ENCODE results near the gene C14orf93. TPM values are rescaled to one million over a fixed set of nuclear protein-coding genes. Genes with fewer than 3 reads are reported as not detected.

The C14orf93 gene
- total and polyA plus RNA-seq, 9 of the 15 experiments (the other 6 are each of a cell fraction or from before 2014, with no cell fraction given): 2.2 to 22.4 (median 16.1) TPM

GRCh38 chr14:23025151-23025814 is 15.3 kb upstream of the C14orf93 start:
- POLR2A ChIA-PET: interaction anchor here (1.1 to 6.6 kb wide), 3 partner anchors 9 to 18 kb away, joined by 4 to 65 read pairs (median 44); partner anchors contain the start of gene PSMB5
- FAIRE-seq (no peak), DNase-seq (ENCODE audit: extremely low read depth in 1 of 4, low spot score in 3 of 4) (peak in 2 of 4 experiments; percentile 27 to 56), ATAC-seq (peak; percentile 30)
- peaks cover 11% of the 10 kb centered on the region; the same call in 2 of the 3 replicates for H3K79me2 ChIP-seq (ENCODE audit: control insufficient read depth, insufficient read depth, low read length)
- peaks cover 10% of the 10 kb centered on the region; the same call in 1 of the 2 replicates for H4K20me1 ChIP-seq (replicated peaks; ENCODE audit: control insufficient read depth, insufficient read depth, low read length)
- H3K36me3 ChIP-seq (ENCODE audit: control insufficient read depth, insufficient read depth, low read length): peaks cover 45% of the 10 kb centered on the region
- H3K27ac ChIP-seq (ENCODE audit: extremely low read depth, low read depth, low read length): no peak overlapping the region; the same call in 2 of the 3 replicates
- BruUV-seq (replicated peaks): no TSS peak
- in situ Hi-C loops (cut with MboI): no loop called here
- H3K4me3 ChIP-seq: no peak overlapping the region
- H2AFZ ChIP-seq (ENCODE audit: low read depth, low read length): no peak overlapping the region
- no peaks in the 10 kb centered on the region for H3K9me3 ChIP-seq (replicated peaks; ENCODE audit: control insufficient read depth, insufficient read depth, low read depth, low read length)
- H3K4me2 ChIP-seq (ENCODE audit: insufficient read depth, low read length): no peak overlapping the region
- WGBS (ENCODE audit: insufficient coverage, low coverage, missing lambda C conversion rate): 68% methylated on average over 4 of the region's 4 CpGs
- CTCF ChIA-PET (ENCODE audit: low intra/inter-chr PET ratio): interaction anchor here (0.7 kb wide), 1 partner anchor 221 kb away, joined by 3 read pairs; no protein-coding TSS in a partner anchor
- no peaks in the 10 kb centered on the region for H3K27me3 ChIP-seq (ENCODE audit: control insufficient read depth in 2 of 2, insufficient read depth in 2 of 2, low read length in 2 of 2)
- intact Hi-C loops (cut with micrococcal nuclease): no loop called here
- peaks cover 15 to 39% of the 10 kb centered on the region in 2 experiments; a peak in 4 of 5 replicates for H3K4me1 ChIP-seq (replicated peaks in 1 of 2; ENCODE audit: control insufficient read depth in 2 of 2, insufficient read depth in 2 of 2, low read length in 2 of 2)
- H3K9ac ChIP-seq (ENCODE audit: insufficient read depth in 1 of 2, low read depth in 2 of 2, low read length in 2 of 2): peak overlapping the region in 1 of 2 experiments; percentile 47; a peak in 1 of 4 replicates
- no peaks in the 10 kb centered on the region for H3K9me1 ChIP-seq (ENCODE audit: control insufficient read depth, insufficient read depth, low read length)
- TF ChIP-seq PATZ1 (CRISPR knock-in tag; IDR thresholded peaks at IDR 0.05; ENCODE audit: borderline replicate concordance) (no peak), ZNF445 (CRISPR knock-in tag; IDR thresholded peaks at IDR 0.05; ENCODE audit: low read depth) (no peak), SREBF1 (IDR thresholded peaks at IDR 0.05; ENCODE audit: borderline replicate concordance, low read depth, low read length) (no peak), ZFP91 (CRISPR knock-in tag; IDR thresholded peaks at IDR 0.05) (no peak), POLR2AphosphoS2 (IDR thresholded peaks at IDR 0.05; ENCODE audit: low read length) (peak; percentile 79; the same call in 1 of the 2 replicates), HOMEZ (CRISPR knock-in tag; IDR thresholded peaks at IDR 0.05) (no peak), ZNF41 (CRISPR knock-in tag; conservative IDR thresholded peaks at IDR 0.05) (no peak), EGR1 (conservative IDR thresholded peaks at IDR 0.05) (peak; percentile 91), ZNF79 (CRISPR knock-in tag; IDR thresholded peaks at IDR 0.05; ENCODE audit: low read depth) (no peak), ZNF444 (CRISPR knock-in tag; IDR thresholded peaks at IDR 0.05) (no peak), PREB (CRISPR knock-in tag; IDR thresholded peaks at IDR 0.05) (no peak), SUPT5H (IDR thresholded peaks at IDR 0.05) (peak; percentile 50), BRF1 (IDR thresholded peaks at IDR 0.05; ENCODE audit: borderline replicate concordance, extremely low read depth, insufficient read length) (no peak), ARHGAP35 (IDR thresholded peaks at IDR 0.05; ENCODE audit: partially characterized antibody) (no peak)
